BJ (cell line): Measurements from ENCODE around the gene CT45A5. TPM values are rescaled to one million over a fixed set of nuclear protein-coding genes. Genes with fewer than 3 reads are reported as not detected.
"Not testable (repeated sequence)": the region's sequence is repeated elsewhere in the genome, so short reads cannot be mapped to it uniquely, and the experiment has no call there.

Source experiments
- CTCF ChIA-PET: fragments of 350-600 bp; formaldehyde crosslinking; extraction: SDS; loops from one replicate; lab custom pipeline; 2021; ENCODE audit warnings: antibody characterized with exemption, inconsistent platforms; lab: Yijun Ruan, JAX
- POLR2A ChIA-PET: fragments of 300-600 bp; sonication (Branson Sonifier 250); formaldehyde crosslinking; extraction: SDS; loops from one replicate; lab custom pipeline; 2021; ENCODE audit warnings: antibody characterized with exemption; lab: Charles Lee
- DNase-seq: peaks from one replicate; pipeline ENCODE4 v3.0.0-alpha.2; 2011; ENCODE audit warnings: low read depth
- H3K27me3 ChIP-seq: 2 replicates; pipeline ENCODE4 v1.6.0; 2011; ENCODE audit warnings: low read length; ENCODE audit not compliant: control insufficient read depth, insufficient read depth
- H3K36me3 ChIP-seq: 2 replicates; pipeline ENCODE4 v1.5.1; 2011; ENCODE audit warnings: low read length; ENCODE audit not compliant: control insufficient read depth, insufficient read depth
- H3K4me3 ChIP-seq: 2 replicates; pipeline ENCODE4 v1.5.1; 2011; ENCODE audit warnings: low read depth, mild to moderate bottlenecking, control low read depth, low read length
- CTCF ChIP-seq: IDR thresholded peaks from 2 replicates; pipeline ENCODE4 v1.5.1; 2011; ENCODE audit warnings: low read depth, mild to moderate bottlenecking, control low read depth, inconsistent platforms, low read length, moderate library complexity; ENCODE audit not compliant: insufficient read depth
- polyA minus RNA-seq: library from RNA; depleted of rRNA, polyadenylated mRNA; stranded (reverse); fragments of >200 nt; gene quantifications from 2 replicates; pipeline ENCODE4 v1.2.3, GENCODE V29; 2011; rRNA and poly(A)+ RNA removed
- polyA plus RNA-seq: library from polyadenylated mRNA; depleted of rRNA; stranded (reverse); fragments of >200 nt; gene quantifications from 2 replicates; pipeline ENCODE4 v1.2.3, GENCODE V29; 2011; rRNA removed

The CT45A5 gene
- not detected in 2 replicates for polyA plus RNA-seq
- not detected in 2 replicates for polyA minus RNA-seq

GRCh38 chrX:135785403-135785802 lies at the start of gene CT45A5:
TSS of gene CT45A5 (minus strand) at chrX:135785503. CDS start at chrX:135781729, 3,774 bp downstream.
- CTCF ChIA-PET, H3K27me3 ChIP-seq, POLR2A ChIA-PET, H3K4me3 ChIP-seq, DNase-seq, H3K36me3 ChIP-seq: not testable (repeated sequence)

GRCh38 chrX:135819912-135820311 lies 34.6 kb upstream of the CT45A5 start, which contains the start of gene CT45A2:
TSS of gene CT45A2 (minus strand) at chrX:135820012. CDS start at chrX:135816265, 3,747 bp downstream.
- H3K27me3 ChIP-seq, POLR2A ChIA-PET, H3K4me3 ChIP-seq, CTCF ChIA-PET, DNase-seq, H3K36me3 ChIP-seq: not testable (repeated sequence)

GRCh38 chrX:135802687-135803086 lies 17.4 kb upstream of the CT45A5 start, which contains the start of gene CT45A6:
TSS of gene CT45A6 (minus strand) at chrX:135802787. CDS start at chrX:135798993, 3,794 bp downstream.
- H3K27me3 ChIP-seq, H3K4me3 ChIP-seq, POLR2A ChIA-PET, CTCF ChIA-PET, DNase-seq, H3K36me3 ChIP-seq: not testable (repeated sequence)

- H3K27me3 ChIP-seq, CTCF ChIA-PET, H3K36me3 ChIP-seq, DNase-seq, POLR2A ChIA-PET, H3K4me3 ChIP-seq: not testable (repeated sequence)
Observed at GRCh38 chrX:135768091-135768490, 17.2 kb downstream of the CT45A5 start, which contains the start of gene CT45A3. TSS of gene CT45A3 (minus strand) at chrX:135768191. CDS start at chrX:135764444, 3,747 bp downstream.

- H3K4me3 ChIP-seq, H3K27me3 ChIP-seq, H3K36me3 ChIP-seq, POLR2A ChIA-PET, DNase-seq, CTCF ChIA-PET: not testable (repeated sequence)
Observed at GRCh38 chrX:135744739-135745138, 40.6 kb downstream of the CT45A5 start.

GRCh38 chrX:135741192-135741715 lies 44.0 kb downstream of the CT45A5 start:
- CTCF ChIA-PET = no interaction called here
- no peaks in the 10 kb centered on the region for H3K36me3 ChIP-seq
- no peak overlapping the region for H3K4me3 ChIP-seq
- no peak for DNase-seq
- TF ChIP-seq CTCF = no peak
- POLR2A ChIA-PET = no interaction called here
- H3K27me3 ChIP-seq = no peaks in the 10 kb centered on the region

GRCh38 chrX:135740681-135741149 lies 44.6 kb downstream of the CT45A5 start:
- Histone ChIP-seq H3K27me3 (no peaks in the 10 kb centered on the region), H3K4me3 (no peak overlapping the region), H3K36me3 (no peaks in the 10 kb centered on the region)
- DNase-seq = no peak
- POLR2A ChIA-PET = no interaction called here
- CTCF ChIA-PET = no interaction called here
- TF ChIP-seq CTCF = peak; percentile 52; the same call in 1 of the 2 replicates
